IPS DF 4.7 (cell line): Measurements from ENCODE around the gene SMARCD3.

Experiments used
- DNase-seq: peaks from one replicate; pipeline ENCODE4 v3.0.0-alpha.2; 2013; ENCODE audit warnings: low spot score; ENCODE audit errors: extremely low read depth

Gene SMARCD3

GRCh38 chr7:151272877-151273276 lies 24.4 kb upstream of the SMARCD3 start:
- no peak for DNase-seq

GRCh38 chr7:151272405-151272804 lies 23.9 kb upstream of the SMARCD3 start:
- no peak for DNase-seq

GRCh38 chr7:151271699-151272355 lies 23.3 kb upstream of the SMARCD3 start:
- DNase-seq, result no peak

DNA sequence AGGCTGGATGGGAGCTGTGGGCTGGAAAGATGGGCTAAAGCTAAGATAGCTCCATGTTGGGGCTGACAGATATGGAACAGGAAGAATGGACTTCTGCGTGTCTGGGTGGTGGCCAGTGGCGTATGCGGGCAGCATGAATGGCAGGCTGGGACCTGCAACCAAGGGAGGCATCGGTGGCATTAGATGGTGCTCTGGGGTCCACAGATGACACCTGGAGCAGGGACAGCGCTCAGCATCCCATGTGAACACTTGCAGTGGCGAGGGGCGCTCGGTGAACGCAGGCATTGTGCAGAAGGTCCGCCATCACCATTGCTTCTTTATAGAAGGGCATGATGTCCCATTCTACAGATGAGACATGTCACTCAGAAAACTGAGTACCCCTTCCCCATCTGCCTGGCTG lies 21.0 kb upstream of the SMARCD3 start:
- DNase-seq, result no peak

GRCh38 chr7:151265351-151265931 lies 16.9 kb upstream of the SMARCD3 start:
- no peak for DNase-seq

- no peak for DNase-seq
These were observed 16.1 kb upstream of the SMARCD3 start for GRCh38 chr7:151264615-151265014.

DNA sequence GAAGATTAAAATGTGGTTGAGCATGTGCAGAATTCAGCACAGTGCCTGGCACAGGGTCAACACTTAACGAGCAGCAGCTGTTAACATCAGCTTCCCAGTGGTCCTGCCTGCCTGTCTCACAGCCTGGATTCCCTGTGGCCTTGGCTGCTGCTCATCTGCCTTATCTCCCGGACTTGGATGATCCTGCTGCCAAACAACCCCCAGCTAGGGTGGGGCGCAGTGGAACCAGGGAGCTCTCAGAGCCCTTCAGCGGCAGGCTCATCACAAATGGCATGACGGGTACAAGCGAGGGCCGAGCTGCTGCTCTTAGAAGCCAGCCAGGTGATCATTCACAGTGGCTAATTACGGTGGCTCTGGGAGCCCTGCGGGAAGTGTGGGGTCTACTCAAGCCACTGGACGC lies 13.0 kb upstream of the SMARCD3 start:
- no peak for DNase-seq

DNA sequence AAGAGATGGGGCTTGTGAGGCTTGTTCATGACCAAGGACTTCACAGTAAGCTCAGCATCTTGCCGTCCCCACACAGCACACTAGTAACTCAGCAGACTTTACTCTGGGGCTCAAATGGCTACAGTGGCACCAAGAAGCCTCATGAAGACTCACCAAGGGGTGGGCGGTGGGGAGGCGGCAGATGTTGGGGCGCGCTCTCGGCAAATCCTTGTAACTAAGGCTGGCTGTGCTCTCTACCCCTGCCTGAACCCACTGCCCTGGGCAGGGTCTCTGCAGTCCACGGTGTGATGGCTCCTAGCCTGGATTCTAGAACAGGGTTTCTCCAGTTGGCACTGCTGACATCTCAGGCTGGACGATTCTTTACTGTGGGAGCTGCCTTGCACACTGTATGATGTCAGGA lies 12.4 kb upstream of the SMARCD3 start:
- no peak for DNase-seq

- no peak for DNase-seq
These were observed 12.0 kb upstream of the SMARCD3 start for GRCh38 chr7:151260471-151260870.

DNA sequence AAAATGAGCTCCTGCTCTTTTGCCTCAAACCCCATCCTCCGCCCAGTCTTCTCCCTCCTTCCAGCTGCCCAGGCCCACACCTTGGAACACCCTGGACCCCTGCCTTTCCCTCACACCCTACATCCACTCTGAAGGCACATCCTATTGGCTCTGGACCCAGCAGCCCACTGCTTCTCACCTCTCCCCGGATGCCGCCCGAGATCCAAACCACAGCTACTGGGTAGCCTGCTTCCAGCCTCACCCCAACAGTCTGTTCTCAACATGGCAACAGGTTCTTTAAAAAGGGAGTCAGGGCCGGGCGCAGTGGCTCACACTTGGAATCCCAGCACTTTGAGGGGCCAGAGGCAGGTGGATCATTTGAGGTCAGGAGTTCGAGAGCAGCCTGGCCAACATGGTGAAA lies 9.5 kb upstream of the SMARCD3 start:
- DNase-seq, result no peak

DNA sequence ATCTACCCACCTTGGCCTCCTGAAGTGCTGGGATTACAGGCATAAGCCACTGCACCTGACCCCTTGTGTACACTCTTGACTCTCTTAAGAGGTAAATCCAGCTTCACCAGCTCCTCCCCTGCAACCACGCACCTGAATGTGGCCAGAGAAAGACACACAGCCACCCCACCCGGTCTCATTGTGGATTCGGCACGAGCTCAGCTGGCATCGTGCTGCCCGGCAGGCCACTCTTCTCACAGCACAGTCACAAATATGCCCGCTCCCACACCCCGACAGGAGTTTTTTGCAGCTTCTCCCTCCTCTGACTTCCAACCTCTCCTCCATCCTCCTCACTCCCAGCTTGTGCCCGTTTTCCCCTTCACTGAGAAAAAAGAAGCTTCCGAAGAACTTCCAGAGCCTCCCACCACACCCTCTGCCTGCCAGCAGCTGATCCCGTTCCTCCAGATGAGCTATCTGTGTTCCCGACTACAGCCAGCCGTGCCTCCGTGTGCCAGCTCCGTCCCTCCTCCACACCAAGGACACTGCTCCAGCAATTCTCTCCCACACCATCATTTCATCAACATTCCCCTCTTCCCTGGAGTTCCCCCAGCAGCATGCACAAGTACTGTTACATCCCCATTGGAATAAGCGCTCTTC lies 8.0 kb upstream of the SMARCD3 start:
- DNase-seq, result no peak

DNA sequence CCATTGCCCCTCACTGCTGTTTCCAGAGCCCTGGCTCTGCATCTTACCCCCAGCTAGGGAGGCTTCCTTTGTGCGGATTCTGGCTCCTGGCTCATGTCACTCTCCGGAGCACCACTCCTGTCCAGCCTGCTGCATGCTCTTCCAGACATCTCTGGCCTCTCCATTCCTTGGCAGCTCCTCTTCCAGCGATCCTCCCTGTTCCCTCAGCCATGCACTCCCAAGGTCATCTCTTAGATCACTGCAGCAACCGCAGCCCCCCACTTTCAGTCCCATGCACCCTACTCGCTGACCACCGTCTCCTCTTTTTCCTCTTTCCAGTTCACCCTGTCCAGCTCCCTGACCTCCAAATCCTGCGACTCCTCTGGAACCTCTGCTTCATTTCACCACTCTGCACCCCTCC lies 6.9 kb upstream of the SMARCD3 start:
- DNase-seq, result no peak

DNA sequence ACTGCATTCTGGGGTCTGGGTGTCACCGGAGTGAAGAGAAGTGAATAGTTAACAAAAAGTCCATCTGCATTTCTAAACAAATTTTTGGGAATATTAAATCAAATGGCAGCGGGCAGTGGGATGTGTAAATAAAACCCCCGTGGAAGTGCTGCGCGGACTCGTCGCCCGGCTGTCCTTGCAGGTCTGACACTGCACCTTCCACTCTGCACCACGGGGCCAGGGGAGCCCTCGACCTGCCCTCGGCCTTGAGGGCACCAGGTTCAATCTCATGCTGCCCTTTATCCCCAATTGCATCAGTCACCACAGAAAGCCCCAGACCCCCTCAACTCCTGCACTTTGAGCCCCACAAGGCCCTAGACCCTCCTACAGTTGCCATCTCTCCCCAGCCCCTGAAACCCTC lies 6.4 kb upstream of the SMARCD3 start:
- DNase-seq, result no peak

DNA sequence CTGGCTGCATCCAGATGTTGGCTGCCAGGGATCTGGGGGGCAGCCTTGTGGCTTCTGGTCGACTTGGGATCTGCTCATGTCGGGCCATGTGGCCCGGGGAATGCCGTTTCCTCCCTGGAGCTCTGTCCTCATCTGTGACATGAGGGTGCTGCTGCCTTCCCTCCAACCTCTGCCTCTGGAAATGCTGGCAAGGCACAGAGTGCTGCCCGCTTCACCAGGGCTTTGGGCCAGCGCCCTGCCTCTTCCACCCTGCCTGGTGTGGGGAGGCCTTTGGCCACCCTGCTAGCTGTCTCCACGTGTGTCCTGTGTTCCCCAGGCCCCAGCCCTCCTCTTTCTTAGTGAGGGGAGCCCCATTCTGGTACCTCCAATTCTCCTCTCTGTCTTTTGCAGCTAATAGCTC lies 5.8 kb upstream of the SMARCD3 start:
- DNase-seq, result no peak

DNA sequence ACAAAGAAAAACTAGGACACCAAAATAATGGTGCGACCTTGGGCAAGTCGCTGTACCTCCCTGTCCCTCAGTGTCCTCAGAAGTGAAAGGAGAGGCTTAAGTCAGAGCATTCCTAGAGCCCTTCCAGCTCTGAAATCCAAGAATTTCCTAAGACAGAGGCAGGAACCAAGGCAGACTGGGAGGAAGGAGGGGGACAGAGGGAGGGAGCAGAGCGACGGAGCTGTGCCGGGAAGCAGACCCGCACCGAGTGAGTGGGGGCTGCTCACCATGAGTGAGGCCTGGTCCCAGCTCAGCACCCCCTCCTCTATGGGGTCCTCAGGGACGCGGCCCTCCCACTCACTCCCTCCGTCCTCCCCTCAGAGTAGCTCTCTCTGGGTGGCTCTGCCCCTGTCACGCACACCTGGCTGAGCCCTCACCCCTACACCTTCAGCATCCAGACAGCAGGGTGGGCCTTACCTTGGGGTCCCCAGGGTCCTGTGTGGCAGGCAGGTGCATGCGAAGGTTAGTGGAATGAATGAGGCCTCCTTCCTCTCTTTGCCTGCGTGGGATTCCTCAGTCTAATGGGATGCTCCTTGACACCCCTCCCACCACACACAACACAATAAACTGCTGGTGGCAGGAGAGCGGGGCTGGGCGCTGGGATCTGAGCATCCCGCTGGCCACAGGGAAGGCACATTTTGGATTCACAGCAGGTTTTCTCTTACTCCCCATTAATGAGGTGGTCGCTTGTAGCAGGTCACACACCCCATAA lies 4.6 kb upstream of the SMARCD3 start:
- DNase-seq, result no peak

DNA sequence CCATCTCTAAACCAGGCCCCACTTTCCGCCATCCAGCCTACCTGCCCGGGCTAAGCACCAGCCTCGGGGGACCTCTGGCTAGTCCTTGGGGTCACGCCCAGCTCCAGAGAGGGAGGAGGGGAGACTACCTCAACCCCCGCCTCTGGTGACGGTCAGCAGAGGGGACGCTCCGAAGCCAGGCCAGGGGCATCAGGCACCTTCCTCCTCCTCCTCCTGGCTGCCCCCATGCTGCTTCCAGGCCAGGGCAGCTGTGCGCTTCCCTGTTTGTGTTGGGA lies 4.0 kb upstream of the SMARCD3 start:
- no peak for DNase-seq

DNA sequence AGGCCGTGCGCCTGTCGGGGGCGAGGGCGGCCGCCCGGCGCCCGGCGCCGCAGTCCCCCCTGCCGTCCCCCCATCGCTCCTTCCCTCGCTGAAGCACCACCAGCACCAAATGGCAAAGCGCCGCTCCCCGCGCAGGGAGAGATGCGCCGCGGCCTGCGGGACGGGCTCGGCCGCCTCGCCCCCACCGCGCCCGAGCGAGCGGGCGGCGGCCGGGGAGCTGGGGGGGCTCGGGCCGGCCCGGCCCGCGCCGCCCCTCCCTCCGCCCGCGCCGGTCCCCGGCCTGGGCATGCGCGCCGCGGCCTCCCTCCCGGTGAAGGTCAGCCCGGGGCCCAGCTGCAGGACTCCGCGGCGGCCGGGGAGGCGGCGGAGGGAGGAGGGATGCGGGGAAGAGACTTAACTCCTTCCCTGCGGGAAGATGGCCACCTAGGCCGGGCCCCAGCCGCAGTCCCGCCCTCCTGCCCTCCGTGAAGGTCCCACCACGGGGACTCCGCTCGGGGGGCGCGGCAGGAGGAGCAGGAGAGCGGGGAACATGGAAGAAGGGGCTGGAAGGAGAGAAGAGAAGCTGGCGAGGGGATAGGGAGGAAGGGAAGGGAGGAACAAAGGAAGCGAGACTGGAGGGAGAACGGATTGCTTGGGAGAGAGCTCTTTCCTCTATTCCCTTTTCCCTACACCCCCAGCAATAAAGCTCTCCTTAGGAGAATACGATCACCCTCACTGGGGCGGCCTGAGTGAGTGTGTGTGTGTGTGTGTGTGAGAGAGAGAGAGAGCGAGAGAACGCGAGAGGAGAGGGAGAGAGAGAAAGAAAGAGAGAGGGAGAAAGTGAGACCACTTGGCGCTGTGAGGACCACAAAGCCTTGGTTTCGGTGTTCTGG lies 3.4 kb upstream of the SMARCD3 start:
- no peak for DNase-seq

DNA sequence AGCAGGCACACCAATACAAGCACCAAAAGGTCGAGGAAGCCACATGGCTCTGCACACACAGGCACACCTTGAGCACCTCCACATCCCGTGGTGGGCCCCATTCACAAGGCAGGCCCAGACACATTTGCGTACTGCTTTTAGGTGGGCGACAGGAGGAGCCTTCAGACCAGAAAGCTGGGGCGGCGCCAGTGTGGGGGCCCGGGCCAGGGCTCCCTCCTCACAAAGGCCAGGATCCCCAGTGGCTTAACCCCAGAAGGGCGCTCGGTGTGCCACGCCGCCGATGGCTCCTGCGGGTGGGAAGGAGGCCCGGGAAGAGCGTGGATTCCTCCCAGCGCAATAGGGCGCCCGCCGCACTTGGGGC lies 2.8 kb upstream of the SMARCD3 start:
- DNase-seq, result no peak

DNA sequence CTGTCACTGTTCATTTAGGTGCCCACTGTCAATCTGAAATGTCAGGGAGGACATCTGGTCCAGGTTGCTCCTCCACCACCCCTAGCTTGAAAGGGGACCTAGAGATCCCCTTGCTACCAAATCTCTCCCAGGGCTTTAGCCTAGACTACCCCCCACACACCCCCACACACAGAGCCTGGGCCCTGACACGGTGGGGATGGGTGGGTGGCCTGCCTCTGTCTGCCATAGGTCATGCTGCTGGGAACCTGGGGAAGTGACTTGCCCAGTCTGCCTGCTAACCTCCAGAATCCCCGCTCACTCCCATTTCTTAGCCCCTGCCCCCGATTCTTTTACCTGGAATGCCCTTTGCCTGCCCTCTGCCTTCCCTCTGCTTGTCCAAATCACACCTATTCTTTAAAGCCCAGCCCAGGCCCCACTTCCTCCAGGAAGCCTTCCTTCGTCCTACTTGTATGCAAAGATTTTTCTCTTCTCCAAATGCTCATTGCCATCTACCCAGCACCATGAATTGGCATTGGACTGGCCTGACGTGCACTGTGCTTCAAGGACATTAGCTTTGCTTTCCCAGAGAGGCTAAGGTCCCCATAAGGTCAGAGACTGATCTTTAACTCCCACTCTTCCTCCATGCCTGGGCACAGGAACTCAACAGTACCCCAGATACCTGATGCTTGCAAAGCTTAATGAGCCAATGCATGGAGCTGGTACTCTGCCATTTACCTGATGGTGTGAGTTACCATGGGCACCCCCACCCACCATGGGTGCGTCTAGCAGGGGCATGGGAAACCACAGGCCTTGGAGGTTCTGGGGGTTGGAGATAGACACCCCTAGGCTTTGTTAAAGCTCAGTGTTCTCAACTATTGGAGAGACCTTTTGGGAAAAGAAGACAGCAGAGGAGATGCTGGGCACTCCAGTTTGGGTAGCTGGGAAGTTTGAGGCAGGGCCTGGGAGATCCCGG lies 2.0 kb upstream of the SMARCD3 start:
- no peak for DNase-seq

GRCh38 chr7:151249732-151250072 lies 1.2 kb upstream of the SMARCD3 start:
- DNase-seq, result no peak
